GM19035 (cell line): Measurements from ENCODE around the gene SLC3A2.

Experiments used
- ATAC-seq: cut with Tn5 transposase; IDR thresholded peaks from one replicate; pipeline ENCODE4 v1.9.1; 2021; ENCODE audit not compliant: unreplicated experiment

The SLC3A2 gene

DNA sequence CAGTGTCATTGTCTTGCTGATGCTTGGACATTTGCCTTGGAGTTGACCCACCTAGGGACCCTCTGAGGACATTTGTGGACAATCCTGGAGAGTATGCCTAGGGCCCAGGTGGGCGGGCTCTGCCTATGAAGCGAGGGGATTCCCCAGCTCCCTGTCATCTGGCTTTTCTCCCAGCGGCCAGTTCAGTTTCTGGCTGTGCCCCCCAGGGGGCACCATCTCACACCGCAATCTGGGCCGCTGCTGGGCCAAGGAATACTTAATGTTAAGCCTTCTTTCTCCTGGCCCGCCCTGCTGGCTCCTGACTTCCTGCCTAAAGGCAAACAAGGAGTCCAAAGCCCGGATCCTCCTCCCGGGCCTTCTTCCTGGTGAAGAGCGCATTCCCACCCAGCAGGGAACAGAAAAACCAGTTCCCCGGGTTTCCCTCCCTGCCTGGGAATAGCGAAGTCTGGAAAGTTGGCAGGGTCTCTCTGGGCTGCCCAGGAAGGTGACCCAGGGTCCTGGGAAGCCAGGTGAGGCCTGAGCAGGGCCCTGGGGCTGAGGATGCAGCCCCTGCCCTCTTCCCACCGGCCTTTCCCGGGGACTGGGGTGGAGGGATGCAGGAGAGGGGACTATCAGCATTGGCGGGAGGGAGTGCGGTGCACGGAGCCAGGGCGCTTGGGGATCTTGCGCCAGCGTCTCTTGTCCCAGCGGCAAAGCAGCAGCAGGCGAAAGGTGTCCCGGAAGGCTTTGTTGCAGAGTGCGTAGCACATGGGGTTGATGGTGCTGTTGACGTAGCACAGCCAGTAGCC, 28.6 kb downstream of the SLC3A2 start:
- no peak for ATAC-seq

DNA sequence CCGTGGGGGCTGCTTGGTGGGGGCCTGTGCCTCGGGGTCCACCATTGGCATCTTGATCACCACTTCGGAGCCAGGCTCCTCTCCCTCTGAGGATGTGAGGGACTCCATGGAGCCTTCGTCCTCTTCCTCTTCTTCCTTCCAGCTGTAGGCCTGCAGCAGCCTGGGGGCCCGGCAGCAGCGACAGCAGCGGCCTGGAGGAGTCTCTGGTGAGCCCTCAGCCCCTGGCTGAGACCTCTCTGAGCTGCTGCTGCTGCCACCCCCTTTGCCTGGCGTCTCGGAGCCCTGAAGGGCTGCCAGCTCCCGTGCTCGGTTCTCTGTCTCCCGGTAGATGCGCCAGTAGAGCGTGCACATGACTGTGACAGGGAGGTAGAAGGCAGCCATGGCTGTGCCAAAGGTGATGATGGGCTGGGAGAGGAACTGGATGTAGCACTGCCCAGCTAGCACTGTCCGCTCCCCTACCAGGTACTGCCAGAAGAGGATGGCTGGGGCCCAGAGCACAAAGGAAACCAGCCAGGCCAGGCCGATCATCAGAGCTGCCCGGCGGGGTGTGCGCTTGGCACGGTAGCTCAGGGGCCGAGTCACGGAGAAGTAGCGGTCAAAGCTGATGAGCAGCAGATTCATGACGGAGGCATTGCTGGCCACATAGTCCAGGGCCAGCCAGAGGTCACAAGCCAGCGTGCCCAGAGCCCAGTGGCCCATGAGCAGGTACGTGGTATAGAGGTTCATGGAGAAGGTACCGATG, 29.6 kb downstream of the SLC3A2 start:
- ATAC-seq = no peak

DNA sequence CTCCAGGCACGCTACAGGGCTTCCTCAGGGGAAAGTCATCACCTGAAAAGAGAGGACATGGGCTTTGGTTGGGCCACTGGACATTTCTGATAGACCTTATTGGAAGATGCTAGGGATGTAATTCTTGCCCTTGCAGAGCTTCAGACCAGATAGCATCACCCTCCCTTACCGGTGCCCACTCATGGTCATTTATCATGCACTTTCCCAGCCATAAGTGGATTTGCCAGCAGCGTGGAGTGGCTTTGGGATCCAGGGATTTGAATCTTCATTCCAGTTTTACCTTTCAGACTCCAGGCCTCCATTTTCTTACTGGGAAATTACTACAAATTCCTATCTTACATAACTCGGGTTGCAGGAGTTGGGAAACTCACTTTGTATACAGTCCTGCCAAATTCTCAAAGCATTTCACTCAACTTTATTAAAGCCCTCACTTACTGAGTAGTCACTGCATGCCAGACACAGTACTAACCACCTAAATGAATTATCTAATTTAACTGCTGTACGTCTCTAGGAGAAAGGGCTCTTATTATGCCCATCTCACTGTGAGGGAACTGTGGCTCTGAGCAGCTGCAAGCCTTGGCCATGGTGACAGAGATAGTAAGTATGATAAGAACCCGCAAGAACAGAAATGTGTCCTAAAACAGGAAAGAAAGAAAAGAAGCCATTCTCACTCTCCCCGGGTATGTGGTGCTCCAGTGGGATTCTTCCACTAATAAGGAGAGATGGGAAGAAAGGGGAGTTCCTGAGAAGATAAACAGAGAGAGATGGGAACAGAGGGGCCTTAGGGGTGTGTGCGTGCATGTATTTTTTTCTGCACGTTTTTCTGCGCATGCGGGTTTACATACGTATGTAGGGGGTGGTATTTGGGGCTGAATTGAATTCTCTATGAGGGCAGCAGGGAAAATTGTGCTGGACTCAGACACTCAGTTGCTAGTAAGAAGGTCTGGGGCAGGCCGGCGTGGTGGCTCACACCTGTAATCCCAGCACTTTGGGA, 30.7 kb downstream of the SLC3A2 start:
- no peak for ATAC-seq

DNA sequence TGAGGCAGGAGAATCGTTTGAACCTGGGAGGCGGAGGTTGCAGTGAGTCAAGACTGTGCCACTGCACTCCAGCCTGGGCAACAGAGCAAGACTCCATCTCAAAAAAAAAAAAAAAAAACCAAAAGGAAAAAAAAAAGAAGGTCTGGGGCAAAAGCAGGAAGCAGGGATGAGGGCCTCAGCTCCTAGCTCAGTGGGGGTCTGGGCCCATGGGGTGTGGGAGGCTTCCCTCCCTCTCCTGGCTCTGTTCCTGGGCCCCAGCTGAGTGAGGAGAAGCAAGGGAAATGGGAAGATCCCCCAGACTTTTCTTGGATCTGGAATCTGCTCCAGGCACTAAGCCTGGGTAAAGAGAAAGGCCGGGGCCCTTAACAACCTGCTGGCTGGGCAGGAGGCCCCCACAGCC, 31.6 kb downstream of the SLC3A2 start:
- ATAC-seq = no peak

GRCh38 chr11:62914416-62914815, 33.7 kb downstream of the SLC3A2 start:
- ATAC-seq = no peak

- no peak for ATAC-seq
These were observed 37.3 kb downstream of the SLC3A2 start for GRCh38 chr11:62917906-62918502.

GRCh38 chr11:62918531-62918930, 37.8 kb downstream of the SLC3A2 start:
- no peak for ATAC-seq

- ATAC-seq = no peak
These were observed 38.8 kb downstream of the SLC3A2 start for GRCh38 chr11:62919476-62919875.

DNA sequence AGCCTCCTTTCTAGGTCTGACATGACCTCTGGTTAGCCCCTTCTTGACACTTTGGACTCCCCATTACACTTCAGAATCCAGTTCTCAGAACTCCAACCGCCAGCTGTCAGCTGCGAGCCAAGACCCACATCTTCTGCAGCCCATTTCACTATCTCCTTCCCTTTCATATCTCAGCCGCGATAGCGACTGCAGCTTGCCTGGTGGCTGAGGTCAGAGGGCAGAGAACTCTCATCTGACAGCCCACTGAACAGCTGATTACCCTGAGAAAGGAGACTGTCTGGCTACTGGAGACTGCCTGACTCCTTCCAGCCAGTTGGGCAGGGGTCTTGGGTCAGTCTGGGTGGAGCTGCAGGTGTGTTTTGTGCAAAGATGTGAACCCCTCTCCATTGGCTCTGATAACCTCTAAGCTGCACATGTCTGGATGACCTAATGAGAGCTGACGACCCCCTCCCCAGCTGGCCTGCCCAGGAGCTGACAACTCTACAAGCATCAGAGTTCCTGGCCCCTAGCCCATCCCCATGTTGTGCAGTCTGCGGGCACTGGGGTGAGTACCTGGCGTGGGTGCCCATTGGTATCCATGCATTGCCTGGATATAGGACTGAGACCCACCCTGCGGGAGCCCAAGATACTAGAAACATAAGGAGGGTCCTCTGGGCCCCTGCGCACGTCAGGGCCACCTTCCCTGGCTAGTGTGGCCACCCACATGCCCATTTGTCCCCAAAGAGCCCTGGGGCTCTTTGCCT, 39.4 kb downstream of the SLC3A2 start:
- no peak for ATAC-seq

- no peak for ATAC-seq
These were observed 40.5 kb downstream of the SLC3A2 start, which contains the start of gene CHRM1 for GRCh38 chr11:62921201-62921572. Gene CHRM1, minus strand, starts transcription at chr11:62921363. Its CDS starts 10,263 bp downstream, at chr11:62911100.

DNA sequence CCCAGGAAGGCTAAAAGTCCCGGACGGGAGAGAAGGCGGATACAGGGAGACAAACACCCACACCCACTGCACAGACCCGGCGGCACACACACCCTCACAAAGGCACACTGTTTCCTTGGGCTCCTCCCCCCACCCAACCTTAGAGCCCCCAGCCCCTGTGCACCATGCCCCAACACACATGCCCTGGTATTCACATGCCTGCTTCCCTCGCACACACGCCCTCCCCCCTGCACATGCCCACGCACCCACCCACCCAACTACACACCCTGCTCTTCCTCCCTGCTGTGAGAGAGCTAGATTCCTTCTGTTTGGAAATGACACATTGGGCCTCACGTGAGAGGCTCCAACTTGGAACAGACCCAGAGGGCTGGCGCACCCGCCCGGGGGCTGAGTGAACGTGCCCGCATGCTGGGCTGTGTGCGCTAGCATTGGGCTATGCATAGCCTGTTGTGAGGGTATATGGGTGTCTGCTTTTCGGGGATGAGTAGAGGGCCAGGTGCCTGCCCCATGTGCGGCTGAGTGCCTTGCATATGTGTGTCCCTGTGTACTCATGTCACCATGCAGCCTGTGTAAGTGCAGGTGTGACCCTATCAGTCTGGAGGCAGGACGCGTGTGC, 41.0 kb downstream of the SLC3A2 start:
- ATAC-seq = no peak

DNA sequence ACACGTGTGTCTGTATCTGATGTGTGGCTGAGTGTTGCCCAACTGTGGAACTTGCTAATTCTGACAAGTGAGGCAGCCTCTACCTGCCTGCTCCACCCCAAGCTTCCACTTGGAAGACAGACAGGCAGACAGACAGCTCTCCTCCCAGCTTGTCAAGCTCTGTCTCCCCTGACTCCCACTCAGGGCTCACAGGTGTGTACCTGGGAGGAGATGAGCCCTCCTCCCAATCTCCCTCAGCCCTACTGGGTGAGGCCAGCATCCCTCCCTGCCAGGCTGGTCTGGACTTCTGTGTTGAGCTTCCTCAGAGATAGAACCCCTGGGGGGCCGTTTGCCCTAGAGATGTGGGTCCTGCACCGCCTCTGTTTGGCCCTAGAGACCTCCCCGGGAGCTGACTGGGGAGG, 41.5 kb downstream of the SLC3A2 start:
- ATAC-seq = no peak

DNA sequence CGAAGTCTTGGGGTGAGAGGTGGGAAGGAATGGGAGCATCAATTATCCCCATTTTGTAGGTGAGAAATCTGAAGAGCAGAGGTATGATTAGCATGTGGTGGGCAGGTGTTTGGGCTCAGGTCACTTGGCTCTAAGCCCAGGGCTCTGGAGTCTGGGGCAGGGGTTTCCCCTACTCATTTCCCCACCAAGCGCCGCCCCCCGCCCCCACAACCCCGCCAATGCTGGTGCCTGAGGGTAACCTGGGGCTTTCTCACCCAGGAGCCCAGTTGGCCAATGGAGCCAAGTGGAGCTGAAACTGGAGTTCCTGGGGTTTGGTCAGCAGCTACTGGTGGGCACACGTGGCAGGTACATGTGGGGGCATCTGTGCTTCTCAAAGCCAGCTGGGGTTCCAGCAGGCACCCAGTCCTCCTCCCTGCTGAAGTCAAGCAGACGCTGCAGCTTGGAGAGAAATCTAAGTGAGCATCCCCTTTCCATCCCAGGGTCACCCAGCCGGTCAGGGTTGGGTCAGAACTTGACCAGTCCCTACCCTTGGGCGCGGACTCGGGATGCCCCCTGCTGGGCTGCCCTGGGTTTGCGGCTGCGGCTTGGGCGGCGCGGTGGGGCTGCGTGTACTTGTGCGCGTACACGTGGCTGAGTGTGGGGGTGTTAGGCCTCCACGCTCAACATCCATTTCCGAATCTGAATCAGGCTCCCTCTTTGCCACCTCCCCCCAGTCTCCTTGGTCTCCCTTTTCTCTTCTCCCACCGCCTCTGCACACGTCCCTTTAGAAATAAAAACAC, 42.1 kb downstream of the SLC3A2 start:
- ATAC-seq = no peak

DNA sequence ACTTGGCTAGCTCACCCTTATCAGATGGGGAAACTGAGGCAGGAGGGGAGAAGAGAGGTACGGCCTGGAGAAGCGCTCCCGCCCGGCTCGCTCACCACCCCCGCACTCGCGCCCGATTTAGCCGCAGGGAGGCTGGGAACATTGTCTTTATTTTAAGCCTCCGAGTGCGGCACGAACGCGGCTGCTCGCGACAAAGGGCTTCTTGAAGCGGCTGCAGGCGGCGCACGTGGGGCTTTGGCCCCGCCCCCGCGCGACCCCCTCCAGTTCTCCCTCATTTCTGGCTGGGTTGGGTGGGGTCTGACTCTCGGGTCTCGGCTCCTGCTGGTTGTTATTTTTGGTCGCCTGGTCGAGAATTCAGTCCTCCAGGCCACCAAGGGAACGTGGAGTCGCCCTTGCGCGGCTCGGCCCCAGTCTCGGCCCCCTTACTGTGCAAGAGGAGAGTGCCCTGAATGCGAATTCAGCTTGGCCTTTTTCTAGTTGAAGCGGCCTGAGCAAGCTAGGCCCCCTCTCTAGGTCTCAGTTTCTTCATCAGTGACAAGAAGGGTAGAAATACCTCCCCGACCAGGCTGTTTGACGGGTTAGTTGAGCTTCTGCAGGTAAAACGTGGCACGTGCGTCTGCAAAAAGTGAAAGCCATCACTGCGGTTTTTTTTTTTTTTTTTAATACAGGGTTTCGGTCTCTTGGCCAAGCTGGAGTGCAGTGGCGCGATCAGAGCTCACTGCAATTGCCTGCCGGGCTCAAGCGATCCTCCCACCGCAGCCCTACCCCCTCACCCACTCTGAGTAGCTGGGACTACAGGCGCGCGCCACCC, 43.1 kb downstream of the SLC3A2 start:
- no peak for ATAC-seq

DNA sequence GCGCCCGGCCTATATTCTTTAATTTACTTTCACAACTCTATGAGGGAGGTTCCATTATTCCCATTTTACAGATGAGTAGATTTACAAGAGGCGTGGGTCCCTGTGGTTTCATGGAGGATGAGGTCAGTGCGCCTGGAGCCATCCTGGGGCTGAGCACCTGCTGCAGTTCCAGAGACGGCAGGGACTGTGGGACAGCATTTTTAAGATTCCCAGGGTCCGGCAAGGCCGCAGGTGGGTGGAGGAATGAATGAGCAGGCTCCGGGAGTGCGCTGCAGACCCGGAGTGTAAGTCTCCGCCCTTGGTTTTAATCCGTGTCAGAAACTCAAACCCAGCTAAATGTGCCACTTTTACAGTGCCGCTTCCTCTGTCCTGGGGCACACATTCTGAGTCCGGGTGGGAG, 44.6 kb downstream of the SLC3A2 start:
- no peak for ATAC-seq

- no peak for ATAC-seq
These were observed 45.3 kb downstream of the SLC3A2 start for GRCh38 chr11:62925745-62926679.
